ENCODE data around the gene RAPGEF1. TPM values are rescaled to one million over a fixed set of nuclear protein-coding genes. Genes with fewer than 3 reads are reported as not detected.

Gene RAPGEF1
- total RNA-seq, 2 donors from 2014 or later: 147 to 167 TPM

DNA sequence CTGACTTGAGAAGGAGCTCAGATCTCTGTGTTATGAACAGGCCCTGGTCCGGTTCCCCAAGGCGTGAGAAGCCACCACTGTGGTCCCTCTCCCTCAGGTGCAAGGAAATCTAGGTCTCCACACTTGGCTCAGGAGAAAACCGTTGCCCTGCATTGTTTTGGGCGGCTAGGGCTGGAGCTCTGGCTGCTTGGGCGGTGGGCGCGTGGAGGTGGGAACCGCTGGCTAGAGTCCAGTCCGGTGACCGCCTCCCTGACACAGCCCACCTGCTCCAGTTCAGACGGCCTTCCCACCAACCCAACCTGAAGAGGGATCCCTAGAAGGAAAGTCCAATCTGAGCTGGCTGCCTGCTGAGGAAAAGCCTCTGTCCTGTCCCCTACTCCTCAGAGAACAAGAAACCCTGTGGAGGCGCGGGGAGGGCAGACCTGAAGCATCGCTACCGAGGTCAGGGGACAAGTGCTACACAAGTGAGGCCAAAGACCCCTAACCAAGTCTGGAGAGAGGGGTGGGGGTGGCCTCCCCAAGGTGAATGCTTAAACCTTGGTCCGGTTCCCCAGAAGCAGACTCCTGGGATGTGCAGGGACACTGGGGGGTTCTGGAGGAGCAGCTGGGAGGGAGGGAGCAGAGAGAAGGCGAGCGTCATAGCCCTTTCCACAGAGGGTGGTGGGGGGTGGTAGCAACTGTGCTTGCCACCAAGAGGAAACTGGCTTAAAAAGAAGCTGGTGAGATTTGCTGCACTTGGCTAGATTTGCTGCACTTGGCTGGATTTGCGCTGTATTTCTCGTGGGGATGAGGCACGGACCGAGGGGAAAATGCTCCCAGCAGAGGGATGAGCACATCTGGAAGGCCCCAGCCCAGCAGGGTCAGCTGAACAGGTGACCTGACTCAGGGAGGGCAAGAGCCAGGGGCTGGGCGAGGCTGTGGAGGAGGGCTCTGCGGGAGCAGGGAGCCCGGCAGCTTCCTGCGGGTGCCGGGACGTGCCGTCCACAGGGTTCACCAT, 65.2 kb downstream of the RAPGEF1 start:
- peaks cover 79% of the 10 kb centered on the region for H3K4me1 Mint-ChIP-seq
- peak overlapping the region; percentile 83 for H3K4me3 Mint-ChIP-seq
- ATAC-seq (replicated peaks): no peak
- H3K36me3 Mint-ChIP-seq (ENCODE audit: low read depth): peaks cover 86% of the 10 kb centered on the region
- H3K27ac Mint-ChIP-seq: peak overlapping the region; percentile 99
- H3K9me3 Mint-ChIP-seq: no peaks in the 10 kb centered on the region
- no peaks in the 10 kb centered on the region for H3K27me3 Mint-ChIP-seq

DNA sequence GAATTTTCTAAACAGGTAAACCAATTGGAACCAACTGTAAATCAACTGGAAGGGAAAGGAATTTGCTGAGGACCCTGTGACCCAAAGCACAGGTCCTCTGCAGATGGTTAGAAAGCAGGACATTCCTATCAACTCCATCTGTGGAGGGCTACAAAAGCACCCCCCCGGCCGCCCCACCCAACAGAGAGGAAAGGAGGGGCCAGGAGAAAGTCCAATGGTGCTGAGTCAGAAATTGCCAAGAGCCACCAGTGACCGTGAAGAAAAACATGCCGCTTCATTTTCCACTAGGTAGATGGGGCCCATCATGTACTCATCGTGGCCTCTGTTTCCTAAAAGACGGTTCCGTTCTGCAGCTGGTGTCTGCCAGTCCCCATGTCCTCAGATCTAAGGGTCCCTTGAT, 66.3 kb downstream of the RAPGEF1 start:
- peak overlapping the region; percentile 83 for H3K4me3 Mint-ChIP-seq
- H3K36me3 Mint-ChIP-seq (ENCODE audit: low read depth): peaks cover 95% of the 10 kb centered on the region
- peaks cover 75% of the 10 kb centered on the region for H3K4me1 Mint-ChIP-seq
- no peaks in the 10 kb centered on the region for H3K9me3 Mint-ChIP-seq
- H3K27me3 Mint-ChIP-seq: no peaks in the 10 kb centered on the region
- peak overlapping the region; percentile 99 for H3K27ac Mint-ChIP-seq
- ATAC-seq (replicated peaks): no peak

DNA sequence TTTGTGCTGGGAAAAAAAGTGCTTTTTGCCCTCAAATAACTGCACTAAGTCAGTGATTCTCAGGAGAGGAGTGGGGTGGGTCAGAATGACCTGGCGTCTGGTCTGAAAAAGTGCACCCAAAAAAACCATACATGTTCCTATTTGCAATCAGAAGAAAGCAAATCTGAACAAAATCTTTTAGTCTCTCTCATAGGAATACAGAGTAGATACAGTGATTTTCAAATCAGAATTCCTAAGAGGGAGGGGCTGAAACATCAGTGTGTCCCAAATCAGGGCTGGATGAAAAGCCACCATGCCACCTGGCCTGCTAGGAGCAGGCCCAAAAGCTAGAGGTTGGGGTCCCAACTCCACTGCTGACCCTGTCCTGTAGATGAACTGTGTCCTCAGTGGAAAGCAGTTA, 66.8 kb downstream of the RAPGEF1 start:
- Mint-ChIP-seq H3K4me3 (peak overlapping the region; percentile 83), H3K9me3 (no peaks in the 10 kb centered on the region), H3K27ac (peak overlapping the region; percentile 99), H3K27me3 (no peaks in the 10 kb centered on the region), H3K36me3 (ENCODE audit: low read depth) (peaks cover 98% of the 10 kb centered on the region), H3K4me1 (peaks cover 70% of the 10 kb centered on the region)
- no peak for ATAC-seq (replicated peaks)

DNA sequence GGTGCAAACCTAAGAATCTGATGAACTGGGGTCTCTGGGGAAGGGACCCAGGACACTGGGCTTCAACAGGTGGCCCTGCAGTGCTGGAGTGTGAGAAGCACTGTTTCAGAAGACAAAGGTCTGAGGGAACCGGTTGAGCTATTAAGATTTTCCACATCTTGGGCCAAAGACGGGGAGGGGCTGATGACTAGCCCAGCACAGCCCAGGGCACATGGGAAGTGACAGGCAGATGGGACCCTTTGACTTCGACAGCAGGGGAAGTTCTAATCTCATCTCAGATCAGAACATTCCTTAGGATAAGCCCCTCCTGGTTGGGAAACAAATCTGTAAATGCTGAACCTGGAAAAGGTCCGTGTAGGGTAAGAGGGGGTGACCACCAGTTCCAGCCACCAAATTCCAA, 67.4 kb downstream of the RAPGEF1 start:
- no peaks in the 10 kb centered on the region for H3K9me3 Mint-ChIP-seq
- no peaks in the 10 kb centered on the region for H3K27me3 Mint-ChIP-seq
- no peak for ATAC-seq (replicated peaks)
- peak overlapping the region; percentile 83 for H3K4me3 Mint-ChIP-seq
- peaks cover 64% of the 10 kb centered on the region for H3K4me1 Mint-ChIP-seq
- H3K36me3 Mint-ChIP-seq (ENCODE audit: low read depth): peaks cover 99% of the 10 kb centered on the region
- peak overlapping the region; percentile 99 for H3K27ac Mint-ChIP-seq

DNA sequence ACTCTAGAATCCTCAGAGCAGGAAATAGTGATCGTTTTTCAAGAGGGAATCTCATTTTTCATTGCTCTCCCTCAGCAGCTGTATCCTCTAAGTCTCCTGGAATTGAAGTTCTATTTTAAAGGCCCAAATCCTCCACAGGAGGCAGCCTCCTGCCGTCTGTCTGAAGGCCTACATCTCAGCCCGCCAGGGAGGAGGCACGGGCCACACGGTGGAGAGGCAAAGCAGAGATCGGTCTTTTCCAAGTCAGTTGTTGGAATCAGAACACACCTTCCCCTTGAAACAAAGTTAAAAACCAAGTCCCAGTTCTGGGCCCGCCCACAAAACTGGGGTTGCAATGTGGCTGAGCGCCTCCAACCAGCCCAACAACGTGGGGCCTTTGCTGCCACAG, 68.7 kb downstream of the RAPGEF1 start:
- peaks cover 57% of the 10 kb centered on the region for H3K4me1 Mint-ChIP-seq
- H3K27me3 Mint-ChIP-seq: no peaks in the 10 kb centered on the region
- H3K9me3 Mint-ChIP-seq: no peaks in the 10 kb centered on the region
- peaks cover 99% of the 10 kb centered on the region for H3K36me3 Mint-ChIP-seq (ENCODE audit: low read depth)
- ATAC-seq (replicated peaks): no peak
- H3K4me3 Mint-ChIP-seq: peak overlapping the region; percentile 83
- peak overlapping the region; percentile 99 for H3K27ac Mint-ChIP-seq

DNA sequence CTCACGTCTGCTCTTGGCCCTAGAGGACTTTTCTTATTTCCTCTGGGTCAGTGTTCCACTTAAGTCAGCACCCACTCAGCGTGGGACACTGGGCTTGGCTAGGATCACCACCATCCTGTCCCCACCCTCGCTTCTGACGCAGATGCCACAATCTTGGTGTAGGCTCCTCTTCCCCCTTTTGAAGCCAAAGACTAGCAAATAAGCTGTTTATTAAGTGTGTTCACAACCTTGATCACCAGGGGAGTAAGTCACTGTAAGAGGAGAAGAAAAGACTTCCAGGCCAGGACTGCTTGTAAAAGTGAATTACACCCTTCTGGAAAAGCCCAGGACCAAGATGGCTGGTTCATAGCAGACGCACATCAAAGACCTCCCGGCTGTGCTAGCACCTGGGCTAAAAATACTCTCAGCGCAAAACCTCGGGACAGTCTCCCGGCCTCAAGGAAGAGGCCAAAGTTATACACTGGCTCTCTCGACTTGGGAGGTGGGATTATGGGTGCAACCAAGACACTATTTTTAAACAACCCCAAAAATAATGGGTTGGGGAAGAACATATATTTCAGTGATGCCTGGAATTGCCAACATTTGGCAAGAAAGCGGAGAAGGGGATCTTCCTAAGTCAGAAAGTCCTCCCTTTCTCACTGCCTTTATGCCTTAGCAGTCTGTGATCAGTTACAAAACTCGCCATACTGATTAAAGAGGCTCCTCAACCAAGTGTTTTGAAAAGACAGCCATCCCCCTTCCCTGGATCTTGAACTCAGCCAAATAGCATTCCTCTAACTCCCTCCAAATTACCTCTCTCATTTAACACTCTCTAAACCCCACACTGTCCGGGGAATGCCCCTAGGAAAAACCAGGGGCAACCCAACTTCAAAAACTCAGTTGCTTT, 69.4 kb downstream of the RAPGEF1 start:
- no peaks in the 10 kb centered on the region for H3K9me3 Mint-ChIP-seq
- peak overlapping the region; percentile 83 for H3K4me3 Mint-ChIP-seq
- peaks cover 99% of the 10 kb centered on the region for H3K36me3 Mint-ChIP-seq (ENCODE audit: low read depth)
- H3K4me1 Mint-ChIP-seq: peaks cover 53% of the 10 kb centered on the region
- peak overlapping the region; percentile 99 for H3K27ac Mint-ChIP-seq
- no peak for ATAC-seq (replicated peaks)
- H3K27me3 Mint-ChIP-seq: no peaks in the 10 kb centered on the region

DNA sequence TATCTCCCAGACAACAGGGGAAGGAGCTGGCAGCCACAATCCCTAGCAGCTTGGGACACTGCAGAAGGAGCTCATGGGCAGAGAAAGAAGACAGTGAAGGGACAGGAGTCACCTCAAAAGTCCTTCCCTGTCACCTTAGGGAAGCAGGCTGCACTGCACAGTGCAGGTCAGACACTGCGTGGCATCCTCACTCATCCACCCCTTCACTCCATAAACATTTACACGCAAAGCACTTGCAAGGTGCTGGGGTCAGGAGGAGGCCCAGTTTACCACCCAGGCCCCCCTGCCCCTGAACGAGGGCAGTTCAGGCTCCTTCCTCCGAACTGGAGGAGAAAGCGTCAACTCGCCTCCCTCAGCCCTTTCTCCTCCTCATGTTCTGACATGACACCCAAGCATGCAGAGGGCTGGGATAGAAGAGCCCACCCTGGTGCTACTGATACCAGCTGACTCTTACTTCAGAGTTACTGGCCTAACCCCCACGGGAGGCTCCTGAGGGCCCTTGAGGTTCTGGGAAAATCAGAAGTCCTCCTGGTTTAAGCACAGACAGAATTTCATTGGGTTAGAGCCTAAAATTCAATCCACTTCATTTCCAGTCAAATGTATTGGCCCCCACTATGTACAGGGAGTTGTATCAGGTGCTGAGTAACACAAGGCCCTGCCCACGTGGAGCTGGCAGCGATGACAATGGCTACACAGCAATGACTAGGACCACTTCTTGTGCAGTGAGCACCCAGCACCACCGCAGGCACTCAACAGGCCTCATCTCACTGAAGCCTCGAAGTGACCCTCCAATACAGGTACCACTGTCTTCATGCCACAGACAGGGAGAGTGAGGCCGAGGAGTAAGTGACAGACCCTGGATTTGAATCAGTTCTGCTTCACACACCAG, 70.4 kb downstream of the RAPGEF1 start:
- Mint-ChIP-seq H3K27me3 (no peaks in the 10 kb centered on the region), H3K27ac (peak overlapping the region; percentile 99), H3K9me3 (no peaks in the 10 kb centered on the region), H3K4me1 (peaks cover 54% of the 10 kb centered on the region), H3K36me3 (ENCODE audit: low read depth) (peaks cover 99% of the 10 kb centered on the region), H3K4me3 (peak overlapping the region; percentile 83)
- ATAC-seq (replicated peaks): peak; percentile 45

DNA sequence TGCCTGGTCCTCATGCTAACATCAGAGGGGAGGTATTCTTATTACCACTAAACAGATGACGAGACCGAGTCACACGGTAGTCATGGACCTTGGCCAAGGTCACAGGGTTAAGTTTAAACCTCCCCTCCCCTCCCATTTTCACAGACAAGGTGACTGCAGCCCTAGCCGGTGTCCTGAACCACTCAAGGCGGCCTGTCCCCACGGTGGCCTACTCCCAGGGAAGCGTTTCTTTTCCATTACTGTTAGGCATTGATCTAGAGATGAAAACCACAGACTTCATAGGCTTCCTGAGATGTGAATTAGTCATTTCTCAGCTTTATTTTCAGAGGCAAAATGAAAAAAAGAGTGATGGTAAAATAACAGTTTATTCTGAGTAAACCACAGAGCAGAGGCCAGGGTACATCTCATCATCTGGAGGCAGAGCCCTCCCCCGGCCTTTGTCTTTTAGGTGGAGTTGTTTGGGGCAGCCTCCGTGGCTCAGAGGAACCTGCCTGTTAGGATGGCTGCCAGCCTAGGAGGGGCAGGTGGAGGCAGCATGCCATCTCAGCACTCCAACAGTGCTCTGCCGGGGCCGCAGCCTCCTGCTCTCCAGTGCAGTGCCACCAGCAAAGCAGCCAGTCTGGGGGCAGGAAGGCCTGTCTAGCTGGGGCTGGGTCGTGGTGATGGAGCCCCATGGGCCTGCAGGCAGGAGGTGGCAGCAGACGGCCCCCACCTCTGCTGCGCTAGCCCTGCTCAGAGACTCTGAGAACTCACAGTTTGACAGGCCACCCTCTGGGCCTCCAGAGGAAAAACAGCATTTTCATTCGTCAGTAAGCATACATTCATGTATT, 71.2 kb downstream of the RAPGEF1 start:
- Mint-ChIP-seq H3K4me1 (peaks cover 58% of the 10 kb centered on the region), H3K27ac (peak overlapping the region; percentile 99), H3K4me3 (peak overlapping the region; percentile 83), H3K27me3 (no peaks in the 10 kb centered on the region), H3K36me3 (ENCODE audit: low read depth) (peaks cover 99% of the 10 kb centered on the region), H3K9me3 (no peaks in the 10 kb centered on the region)
- ATAC-seq (replicated peaks): peak; percentile 67

DNA sequence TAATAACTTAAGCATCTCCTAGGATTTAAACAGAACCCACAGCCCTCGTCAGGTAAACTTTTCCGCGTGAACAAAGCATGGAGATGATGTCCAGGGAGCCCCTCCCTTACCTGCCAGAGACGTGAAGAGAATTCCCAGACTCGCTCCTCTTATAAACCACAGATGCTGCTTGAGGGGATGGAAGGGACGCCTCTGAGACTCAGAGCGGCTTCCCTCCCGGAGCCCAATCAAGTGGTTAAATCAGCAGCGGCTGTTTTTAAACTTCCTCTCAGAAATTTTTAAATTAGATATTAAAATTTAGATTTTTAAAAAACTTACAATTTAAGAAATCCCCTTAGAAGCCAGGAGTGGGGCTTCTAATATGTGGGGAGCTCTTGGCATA, 71.8 kb downstream of the RAPGEF1 start:
- no peaks in the 10 kb centered on the region for H3K27me3 Mint-ChIP-seq
- peak overlapping the region; percentile 99 for H3K27ac Mint-ChIP-seq
- H3K4me1 Mint-ChIP-seq: peaks cover 60% of the 10 kb centered on the region
- H3K4me3 Mint-ChIP-seq: peak overlapping the region; percentile 83
- peaks cover 100% of the 10 kb centered on the region for H3K36me3 Mint-ChIP-seq (ENCODE audit: low read depth)
- no peak for ATAC-seq (replicated peaks)
- H3K9me3 Mint-ChIP-seq: no peaks in the 10 kb centered on the region

DNA sequence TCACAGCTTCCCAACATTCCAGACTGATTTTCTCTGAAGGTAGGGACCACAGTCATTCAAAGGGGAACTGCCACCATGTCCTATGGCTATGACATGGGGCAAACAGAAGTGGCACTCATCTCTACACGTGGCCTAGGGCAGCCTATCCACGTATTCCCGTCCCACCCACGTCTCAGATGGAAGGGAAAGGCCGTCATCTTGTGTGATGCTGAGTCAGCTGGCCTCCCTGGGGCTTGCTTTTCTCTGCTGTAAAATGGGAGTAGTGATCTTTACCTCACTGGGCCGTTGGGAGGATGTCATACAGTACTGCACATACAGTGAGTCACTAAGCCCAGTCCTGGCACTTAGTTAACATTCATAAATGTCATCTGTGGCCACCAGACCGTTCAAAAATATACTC, 72.3 kb downstream of the RAPGEF1 start:
- no peaks in the 10 kb centered on the region for H3K27me3 Mint-ChIP-seq
- H3K36me3 Mint-ChIP-seq (ENCODE audit: low read depth): peaks cover 100% of the 10 kb centered on the region
- H3K4me3 Mint-ChIP-seq: peak overlapping the region; percentile 83
- H3K4me1 Mint-ChIP-seq: peaks cover 59% of the 10 kb centered on the region
- ATAC-seq (replicated peaks): peak; percentile 74
- no peaks in the 10 kb centered on the region for H3K9me3 Mint-ChIP-seq
- H3K27ac Mint-ChIP-seq: peak overlapping the region; percentile 99

DNA sequence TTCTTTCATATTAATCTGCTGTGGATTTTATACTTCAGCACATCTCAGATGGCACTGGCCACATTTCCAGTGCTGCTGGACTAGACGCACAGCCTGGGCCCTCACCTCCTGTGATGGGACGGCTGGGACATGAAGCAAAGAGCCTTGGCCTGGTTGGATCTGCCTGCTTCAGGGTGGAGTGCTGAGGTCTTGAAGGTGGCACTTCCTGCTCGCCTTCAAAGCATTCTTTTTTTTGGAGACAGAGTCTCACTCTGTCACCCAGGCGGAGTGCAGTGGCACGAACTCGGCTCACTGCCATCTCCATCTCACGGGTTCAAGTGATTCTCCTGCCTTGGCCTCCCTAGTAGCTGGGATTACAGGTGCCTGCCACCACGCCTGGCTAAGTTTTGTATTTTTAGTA, 73.1 kb downstream of the RAPGEF1 start:
- peaks cover 100% of the 10 kb centered on the region for H3K36me3 Mint-ChIP-seq (ENCODE audit: low read depth)
- H3K9me3 Mint-ChIP-seq: no peaks in the 10 kb centered on the region
- ATAC-seq (replicated peaks): no peak
- H3K4me3 Mint-ChIP-seq: peak overlapping the region; percentile 83
- H3K27me3 Mint-ChIP-seq: no peaks in the 10 kb centered on the region
- peak overlapping the region; percentile 99 for H3K27ac Mint-ChIP-seq
- peaks cover 58% of the 10 kb centered on the region for H3K4me1 Mint-ChIP-seq

DNA sequence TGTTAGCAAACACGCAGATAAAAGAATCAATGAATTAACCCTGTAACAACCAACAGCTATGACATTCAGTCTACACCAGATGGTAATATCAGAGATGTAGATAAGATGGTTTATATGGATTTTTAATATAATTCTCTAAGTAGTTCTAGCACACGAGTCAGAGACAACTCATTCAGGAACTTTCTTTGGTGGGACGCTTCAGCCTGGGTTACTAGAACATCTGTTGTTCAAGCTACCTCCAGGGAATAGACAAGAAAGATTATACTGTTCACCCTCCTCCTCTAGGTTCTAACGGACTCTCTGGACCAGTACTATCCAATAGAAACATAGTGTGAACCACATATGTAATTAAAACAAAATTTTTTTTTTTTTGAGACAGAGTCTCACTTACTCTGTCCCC, 73.8 kb downstream of the RAPGEF1 start:
- H3K4me1 Mint-ChIP-seq: peaks cover 58% of the 10 kb centered on the region
- H3K9me3 Mint-ChIP-seq: no peaks in the 10 kb centered on the region
- peak overlapping the region; percentile 99 for H3K27ac Mint-ChIP-seq
- ATAC-seq (replicated peaks): no peak
- H3K27me3 Mint-ChIP-seq: no peaks in the 10 kb centered on the region
- peak overlapping the region; percentile 83 for H3K4me3 Mint-ChIP-seq
- peaks cover 99% of the 10 kb centered on the region for H3K36me3 Mint-ChIP-seq (ENCODE audit: low read depth)

DNA sequence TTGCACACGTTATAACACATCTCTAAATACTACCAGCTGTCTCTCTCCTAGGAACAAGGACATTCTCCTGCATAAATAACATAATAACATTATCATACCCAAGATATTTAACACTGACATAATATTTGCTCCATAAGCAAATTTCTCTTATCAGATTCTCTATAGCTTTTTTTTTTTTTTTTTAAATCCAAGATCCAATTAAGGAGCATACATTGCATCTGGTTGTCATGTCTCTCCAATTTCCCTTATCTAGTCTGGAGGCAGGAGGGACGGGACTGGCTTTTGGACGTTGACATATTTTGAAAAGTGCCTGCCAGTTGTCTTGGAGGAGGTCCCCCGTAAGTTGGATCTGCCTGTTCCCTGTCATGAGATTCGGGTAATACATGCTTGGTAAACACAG, 76.6 kb downstream of the RAPGEF1 start:
- Mint-ChIP-seq H3K36me3 (ENCODE audit: low read depth) (peaks cover 89% of the 10 kb centered on the region), H3K4me1 (peaks cover 51% of the 10 kb centered on the region), H3K9me3 (no peaks in the 10 kb centered on the region), H3K27ac (peak overlapping the region; percentile 70), H3K4me3 (peak overlapping the region; percentile 83), H3K27me3 (no peaks in the 10 kb centered on the region)
- ATAC-seq (replicated peaks): no peak

All from activated T-helper 17 cell treated with anti-CD3 and anti-CD28 coated beads, Interleukin-2, amount 50 U/mL, for 72 hours (primary cell).